Fibroblast of lung (primary cell): ENCODE data around the gene USP1. TPM values are rescaled to one million over a fixed set of nuclear protein-coding genes. Genes with fewer than 3 reads are reported as not detected.

Experiments
- DNase-seq, 2 donors: peaks; one replicate each; pipeline versions ENCODE4 v3.0.0 to v3.0.0-alpha.2; 2010; ENCODE audit warnings: low read depth in 2 of 2
- H2AFZ ChIP-seq: 2 replicates; pipeline ENCODE4 v1.5.1; 2012; ENCODE audit warnings: low read length, control low read depth, inconsistent platforms
- H3K27ac ChIP-seq: 2 replicates; pipeline ENCODE4 v1.5.1; 2011; ENCODE audit warnings: low read length, control low read depth; ENCODE audit not compliant: insufficient read depth
- H3K27me3 ChIP-seq: 2 replicates; pipeline ENCODE4 v1.5.1; 2011; ENCODE audit warnings: mild to moderate bottlenecking, low read length; ENCODE audit not compliant: control insufficient read depth, insufficient read depth
- H3K36me3 ChIP-seq: 2 replicates; pipeline ENCODE4 v1.5.1; 2011; ENCODE audit warnings: low read length; ENCODE audit not compliant: control insufficient read depth, insufficient read depth
- H3K4me1 ChIP-seq: 2 replicates; pipeline ENCODE4 v1.5.1; 2011; ENCODE audit warnings: low read length; ENCODE audit not compliant: control insufficient read depth, insufficient read depth; ENCODE audit errors: extremely low read depth
- H3K4me2 ChIP-seq: 2 replicates; pipeline ENCODE4 v1.5.1; 2011; ENCODE audit warnings: low read length, control low read depth; ENCODE audit not compliant: insufficient read depth; ENCODE audit errors: extremely low read depth
- H3K4me3 ChIP-seq, 4 experiments: fragments of 200-600 bp in 1 of 4; sonication (generic) in 1 of 4; replicated peaks in 1 of 4; 2 replicates each; pipeline ENCODE4 v1.5.1; 2011 to 2016; ENCODE audit warnings: low read length in 4 of 4, low read depth in 3 of 4, mild to moderate bottlenecking in 3 of 4, control low read depth in 2 of 4, inconsistent platforms in 1 of 4, mixed read lengths in 1 of 4; ENCODE audit not compliant: insufficient read depth in 1 of 4; ENCODE audit errors: control extremely low read depth in 1 of 4
- H3K79me2 ChIP-seq: 2 replicates; pipeline ENCODE4 v1.5.1; 2012; ENCODE audit warnings: mild to moderate bottlenecking, low read length, inconsistent platforms; ENCODE audit not compliant: control insufficient read depth, insufficient read depth
- H3K9ac ChIP-seq: 2 replicates; pipeline ENCODE4 v1.5.1; 2011; ENCODE audit warnings: mild to moderate bottlenecking, low read length, control low read depth; ENCODE audit not compliant: insufficient read depth
- H3K9me3 ChIP-seq: 2 replicates; pipeline ENCODE4 v1.5.1; 2012; ENCODE audit warnings: low read depth, low read length; ENCODE audit not compliant: control insufficient read depth, insufficient read depth
- H4K20me1 ChIP-seq: 2 replicates; pipeline ENCODE4 v1.5.1; 2011; ENCODE audit warnings: low read length; ENCODE audit not compliant: control insufficient read depth, insufficient read depth; ENCODE audit errors: extremely low read depth
- CTCF ChIP-seq, 2 donors: IDR thresholded peaks in 1 of 2; conservative IDR thresholded peaks in 1 of 2; 1 replicate in 1 of 2; 2 replicates in 1 of 2; pipeline ENCODE4 v1.5.1; 2011 to 2012; ENCODE audit warnings: low read length in 2 of 2, control low read depth in 1 of 2, inconsistent platforms in 1 of 2, low read depth in 1 of 2, mild to moderate bottlenecking in 1 of 2
- EZH2 ChIP-seq: IDR thresholded peaks from 2 replicates; pipeline ENCODE4 v1.5.1; 2012; ENCODE audit warnings: low read length, control low read depth, mild to moderate bottlenecking; ENCODE audit errors: missing control alignments
- polyA plus RNA-seq, 2 donors: library from polyadenylated mRNA; depleted of rRNA in 1 of 2; stranded (reverse) in 1 of 2; unstranded in 1 of 2; fragments of >200 nt; gene quantifications; 2 replicates each; pipeline ENCODE4 v1.2.1, GENCODE V29; 2011 to 2012; ENCODE audit warnings: missing spikeins in 1 of 2
- total RNA-seq: library from RNA; depleted of rRNA; stranded (reverse); fragments of >200 nt; gene quantifications from 2 replicates; pipeline ENCODE4 v1.2.1, GENCODE V29; 2014

The USP1 gene
- total and polyA plus RNA-seq, 2 donors (not counting 1 experiment from before 2014, with no cell fraction given): 17.3 to 19.5 TPM

GRCh38 chr1:62450301-62450700 lies 13.5 kb downstream of the USP1 start:
- DNase-seq: no peak
- no peaks in the 10 kb centered on the region for H3K9me3 ChIP-seq
- no peaks in the 10 kb centered on the region for H4K20me1 ChIP-seq
- no peak overlapping the region for H2AFZ ChIP-seq
- H3K4me1 ChIP-seq: no peaks in the 10 kb centered on the region
- H3K9ac ChIP-seq: no peak overlapping the region
- H3K4me3 ChIP-seq: no peak overlapping the region
- no peak for TF ChIP-seq EZH2
- TF ChIP-seq CTCF (conservative IDR thresholded peaks at IDR 0.05 in 1 of 2, IDR thresholded peaks at IDR 0.05 in 1 of 2; ENCODE audit: low read depth in 1 of 2, low read length in 2 of 2): no peak
- H3K4me2 ChIP-seq: no peak overlapping the region
- no peak overlapping the region for H3K27ac ChIP-seq
- peaks cover 3% of the 10 kb centered on the region for H3K36me3 ChIP-seq
- H3K79me2 ChIP-seq: no peaks in the 10 kb centered on the region
- no peaks in the 10 kb centered on the region for H3K27me3 ChIP-seq

GRCh38 chr1:62452951-62453350 lies 16.1 kb downstream of the USP1 start:
- H2AFZ ChIP-seq: no peak overlapping the region
- H3K27me3 ChIP-seq: no peaks in the 10 kb centered on the region
- no peaks in the 10 kb centered on the region for H3K9me3 ChIP-seq
- H3K79me2 ChIP-seq: no peaks in the 10 kb centered on the region
- H3K4me2 ChIP-seq: no peak overlapping the region
- H3K27ac ChIP-seq: no peak overlapping the region
- peaks cover 3% of the 10 kb centered on the region for H3K36me3 ChIP-seq
- H3K4me3 ChIP-seq: no peak overlapping the region
- no peaks in the 10 kb centered on the region for H3K4me1 ChIP-seq
- DNase-seq: peak in 1 of 2 donors; percentile 61
- H3K9ac ChIP-seq: no peak overlapping the region
- H4K20me1 ChIP-seq: no peaks in the 10 kb centered on the region
- TF ChIP-seq EZH2 (no peak), CTCF (conservative IDR thresholded peaks at IDR 0.05 in 1 of 2, IDR thresholded peaks at IDR 0.05 in 1 of 2; ENCODE audit: low read depth in 1 of 2, low read length in 2 of 2) (no peak)

DNA sequence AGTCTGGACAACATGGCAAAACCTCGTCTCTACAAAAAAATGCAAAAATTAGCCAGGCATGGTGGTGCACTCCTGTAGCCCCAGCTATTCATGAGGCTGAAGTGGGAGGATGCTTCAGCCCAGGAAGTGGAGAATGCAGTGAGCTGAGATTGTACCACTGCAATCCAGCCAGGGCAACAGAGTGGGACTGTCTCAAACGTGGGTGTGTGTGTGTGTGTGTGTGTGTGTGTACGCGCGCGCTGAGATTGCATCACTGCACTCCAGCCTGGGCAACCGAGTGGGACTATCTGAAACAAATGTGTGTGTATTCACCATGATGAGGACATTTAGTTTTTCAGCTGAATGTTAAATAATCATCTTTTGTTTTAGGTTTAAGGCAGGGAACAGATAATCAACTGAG lies 21.1 kb downstream of the USP1 start:
- Histone ChIP-seq H3K4me2 (no peak overlapping the region), H3K27ac (no peak overlapping the region), H3K9ac (no peak overlapping the region), H3K27me3 (no peaks in the 10 kb centered on the region), H3K9me3 (no peaks in the 10 kb centered on the region), H4K20me1 (no peaks in the 10 kb centered on the region), H3K36me3 (no peaks in the 10 kb centered on the region), H3K4me1 (no peaks in the 10 kb centered on the region), H3K4me3 (no peak overlapping the region), H2AFZ (no peak overlapping the region), H3K79me2 (no peaks in the 10 kb centered on the region)
- no peak for TF ChIP-seq EZH2
- no peak for TF ChIP-seq CTCF (conservative IDR thresholded peaks at IDR 0.05 in 1 of 2, IDR thresholded peaks at IDR 0.05 in 1 of 2; ENCODE audit: low read depth in 1 of 2, low read length in 2 of 2)
- no peak for DNase-seq
